Fibroblast of mammary gland (primary cell): ENCODE data around the gene CENPVL2.
"Not testable (repeated sequence)": the region's sequence is repeated elsewhere in the genome, so short reads cannot be mapped to it uniquely, and the experiment has no call there.

ENCODE experiments used
- DNase-seq: peaks from one replicate; pipeline ENCODE4 v3.0.0-alpha.2; 2010; ENCODE audit warnings: low read depth
- H3K4me3 ChIP-seq: 2 replicates; pipeline ENCODE4 v1.5.1; 2011; ENCODE audit warnings: low read depth, mild to moderate bottlenecking, low read length, moderate library complexity; ENCODE audit not compliant: control insufficient read depth
- TF ChIP-seq, protein P1 (sequence below): conservative IDR thresholded peaks from 2 replicates; pipeline ENCODE4 v1.5.1; 2011; ENCODE audit warnings: low read depth, low read length, inconsistent platforms; ENCODE audit not compliant: control insufficient read depth, insufficient read depth

Gene CENPVL2

DNA sequence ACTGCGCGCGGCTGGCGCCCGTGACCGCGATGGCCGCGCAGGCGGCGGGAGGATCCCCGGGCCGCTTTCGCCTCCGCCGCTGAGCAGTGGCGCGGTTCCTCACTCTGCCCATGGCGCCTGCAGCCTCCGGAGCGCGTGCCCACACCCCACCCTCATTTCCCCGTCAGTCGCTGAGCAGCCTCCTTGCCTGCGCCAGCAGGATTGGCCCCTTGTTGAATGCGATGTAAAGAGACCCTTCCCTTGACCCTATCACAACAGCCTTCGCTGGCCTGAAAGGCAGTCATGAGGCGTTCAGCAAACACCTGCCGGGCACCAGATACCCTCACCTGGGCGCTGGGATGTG lies at the start of gene CENPVL2:
CENPVL2 (minus strand) TSS at position 112 of the 343 bp plus-strand sequence; CDS start at position 112, 0 bp downstream.
- DNase-seq, H3K4me3 ChIP-seq: not testable (repeated sequence)

- H3K4me3 ChIP-seq: no peak overlapping the region
- TF ChIP-seq, protein P1, sequence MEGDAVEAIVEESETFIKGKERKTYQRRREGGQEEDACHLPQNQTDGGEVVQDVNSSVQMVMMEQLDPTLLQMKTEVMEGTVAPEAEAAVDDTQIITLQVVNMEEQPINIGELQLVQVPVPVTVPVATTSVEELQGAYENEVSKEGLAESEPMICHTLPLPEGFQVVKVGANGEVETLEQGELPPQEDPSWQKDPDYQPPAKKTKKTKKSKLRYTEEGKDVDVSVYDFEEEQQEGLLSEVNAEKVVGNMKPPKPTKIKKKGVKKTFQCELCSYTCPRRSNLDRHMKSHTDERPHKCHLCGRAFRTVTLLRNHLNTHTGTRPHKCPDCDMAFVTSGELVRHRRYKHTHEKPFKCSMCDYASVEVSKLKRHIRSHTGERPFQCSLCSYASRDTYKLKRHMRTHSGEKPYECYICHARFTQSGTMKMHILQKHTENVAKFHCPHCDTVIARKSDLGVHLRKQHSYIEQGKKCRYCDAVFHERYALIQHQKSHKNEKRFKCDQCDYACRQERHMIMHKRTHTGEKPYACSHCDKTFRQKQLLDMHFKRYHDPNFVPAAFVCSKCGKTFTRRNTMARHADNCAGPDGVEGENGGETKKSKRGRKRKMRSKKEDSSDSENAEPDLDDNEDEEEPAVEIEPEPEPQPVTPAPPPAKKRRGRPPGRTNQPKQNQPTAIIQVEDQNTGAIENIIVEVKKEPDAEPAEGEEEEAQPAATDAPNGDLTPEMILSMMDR: no peak
- DNase-seq: no peak
Observed at GRCh38 chrX:51728202-51728601, 45.6 kb upstream of the CENPVL2 start.

- not testable (repeated sequence) for H3K4me3 ChIP-seq, DNase-seq
Observed at GRCh38 chrX:51712943-51713647, 30.5 kb upstream of the CENPVL2 start.

DNA sequence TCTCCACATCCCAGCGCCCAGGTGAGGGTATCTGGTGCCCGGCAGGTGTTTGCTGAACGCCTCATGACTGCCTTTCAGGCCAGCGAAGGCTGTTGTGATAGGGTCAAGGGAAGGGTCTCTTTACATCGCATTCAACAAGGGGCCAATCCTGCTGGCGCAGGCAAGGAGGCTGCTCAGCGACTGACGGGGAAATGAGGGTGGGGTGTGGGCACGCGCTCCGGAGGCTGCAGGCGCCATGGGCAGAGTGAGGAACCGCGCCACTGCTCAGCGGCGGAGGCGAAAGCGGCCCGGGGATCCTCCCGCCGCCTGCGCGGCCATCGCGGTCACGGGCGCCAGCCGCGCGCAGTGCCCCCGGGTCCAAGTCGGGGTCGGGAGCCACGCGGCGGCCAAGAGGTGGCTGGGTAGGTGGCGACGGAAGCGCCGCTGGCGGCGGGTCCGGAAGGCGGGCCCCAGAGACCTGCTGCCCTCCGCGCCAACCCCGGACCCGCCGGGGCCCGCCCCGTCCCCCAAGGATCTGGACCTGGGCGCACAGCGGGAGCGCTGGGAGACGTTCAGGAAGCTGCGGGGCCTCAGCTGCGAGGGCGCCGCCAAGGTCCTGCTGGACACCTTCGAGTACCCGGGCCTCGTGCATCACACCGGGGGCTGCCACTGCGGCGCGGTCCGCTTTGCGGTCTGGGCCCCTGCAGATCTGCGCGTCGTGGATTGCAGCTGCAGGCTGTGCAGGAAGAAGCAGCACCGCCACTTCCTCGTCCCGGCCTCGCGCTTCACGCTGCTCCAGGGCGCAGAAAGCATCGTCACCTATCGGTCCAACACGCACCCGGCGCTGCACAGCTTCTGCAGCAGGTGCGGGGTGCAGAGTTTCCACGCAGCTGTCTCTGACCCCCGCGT lies 27.9 kb upstream of the CENPVL2 start, which contains the start of gene CENPVL1:
CENPVL1 (plus strand) TSS at position 236 of the 888 bp plus-strand sequence; CDS start at position 236, 0 bp downstream.
- not testable (repeated sequence) for H3K4me3 ChIP-seq, DNase-seq

GRCh38 chrX:51697397-51697796 lies 14.8 kb upstream of the CENPVL2 start:
- no peak for DNase-seq
- TF ChIP-seq, protein P1: no peak
- H3K4me3 ChIP-seq: no peak overlapping the region

DNA sequence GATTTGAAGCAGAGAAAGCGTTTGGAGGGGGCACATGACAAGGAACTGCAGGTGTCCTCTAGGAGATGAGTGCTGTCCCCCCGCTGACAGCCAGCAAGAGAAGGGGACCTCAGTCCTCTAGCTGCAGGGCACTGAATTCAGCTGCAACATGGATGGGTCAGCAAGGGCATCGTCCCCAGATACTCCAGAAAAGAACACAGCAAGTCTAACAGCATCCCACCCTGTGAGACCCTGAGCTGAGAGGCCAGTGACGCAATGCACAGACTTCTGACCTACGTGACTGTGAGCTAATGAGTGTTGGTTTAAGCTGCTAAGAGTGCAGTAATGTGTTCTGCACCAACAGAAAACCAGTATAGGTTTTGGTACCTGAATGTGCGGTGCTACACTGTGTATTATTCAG lies 11.6 kb upstream of the CENPVL2 start:
- H3K4me3 ChIP-seq: no peak overlapping the region
- no peak for DNase-seq
- TF ChIP-seq, protein P1: no peak

- H3K4me3 ChIP-seq, DNase-seq: not testable (repeated sequence)
Observed at GRCh38 chrX:51681808-51682719, 567 bp downstream of the CENPVL2 start.

GRCh38 chrX:51679689-51680433 lies 2.8 kb downstream of the CENPVL2 start:
- not testable (repeated sequence) for H3K4me3 ChIP-seq, DNase-seq
